NCI-H1048 (cell line): Measurements from ENCODE around the gene BACE2.
"Not testable (repeated sequence)": the region's sequence is repeated elsewhere in the genome, so short reads cannot be mapped to it uniquely, and the experiment has no call there.

ENCODE experiments used
- DNase-seq: peaks from one replicate; lab custom pipeline; 2025; lab: John Stamatoyannopoulos, UW

The BACE2 gene

DNA sequence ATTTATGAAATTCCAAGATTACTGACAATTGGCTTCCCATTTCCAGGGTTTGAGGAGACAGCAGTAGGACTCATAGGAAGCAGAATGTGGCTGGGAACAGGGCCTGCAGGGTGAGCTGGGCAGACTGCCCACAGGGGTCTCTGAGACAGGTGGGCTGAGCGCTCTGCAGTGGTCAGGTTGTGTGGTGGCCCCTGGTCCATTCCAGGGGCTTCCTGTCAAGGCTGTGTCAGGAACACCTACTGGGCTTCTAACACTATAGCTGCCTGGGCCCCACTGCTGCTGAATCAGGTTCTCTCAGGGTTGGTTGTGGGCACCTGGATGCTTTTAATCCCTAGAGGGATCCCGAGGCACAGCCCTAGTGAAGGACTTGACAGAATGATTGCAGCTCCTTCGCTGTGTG lies 72.1 kb downstream of the BACE2 start:
- no peak for DNase-seq

DNA sequence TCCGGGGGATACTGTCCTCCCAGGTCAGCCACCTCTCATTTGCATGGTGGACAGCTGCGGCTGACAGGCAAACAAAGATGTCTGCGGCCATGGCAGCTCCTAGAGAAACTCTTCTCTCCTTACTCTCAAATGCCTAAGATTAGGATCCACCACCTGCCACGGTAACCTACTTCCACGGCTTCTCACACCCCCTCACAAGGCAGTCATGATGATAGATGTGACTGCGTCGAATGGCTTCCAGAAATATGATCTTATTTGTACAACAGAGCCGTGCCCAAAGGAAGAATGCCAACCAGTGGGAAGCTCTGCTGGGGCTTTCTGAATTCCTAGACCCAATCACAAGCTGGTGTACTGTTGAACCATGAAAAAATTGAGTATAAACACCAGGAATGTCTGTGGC lies 73.4 kb downstream of the BACE2 start:
- DNase-seq: no peak

DNA sequence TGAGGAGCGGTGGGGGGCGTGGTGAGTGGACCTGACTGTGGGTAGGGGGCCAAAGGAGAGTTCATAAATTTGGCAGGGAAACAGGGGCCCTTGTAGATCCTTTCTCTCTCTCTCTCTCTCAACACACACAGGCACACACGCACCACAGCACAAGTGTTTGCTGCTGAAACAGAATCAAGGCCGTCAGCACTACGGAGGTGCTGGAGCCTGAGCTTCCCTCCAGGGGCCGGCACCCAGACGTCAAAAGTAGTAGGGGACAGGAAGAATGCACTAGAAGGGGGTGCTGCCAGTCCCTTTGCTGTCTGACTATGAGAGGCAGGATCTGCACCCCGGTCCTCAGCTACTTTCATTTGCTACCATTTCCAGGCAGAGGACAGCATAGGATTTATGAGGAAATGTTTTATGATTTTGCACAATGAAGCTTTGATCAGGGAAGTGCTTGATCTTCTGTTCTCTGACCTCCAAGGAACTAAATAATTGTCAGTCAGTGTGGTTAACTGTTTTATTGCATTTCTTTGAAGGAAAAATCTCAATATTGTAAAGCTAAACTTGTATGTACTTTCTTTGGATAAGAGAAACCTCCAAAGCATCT lies 74.4 kb downstream of the BACE2 start:
- no peak for DNase-seq

- DNase-seq: no peak
Observed at GRCh38 chr21:41243107-41243506, 75.1 kb downstream of the BACE2 start.

DNA sequence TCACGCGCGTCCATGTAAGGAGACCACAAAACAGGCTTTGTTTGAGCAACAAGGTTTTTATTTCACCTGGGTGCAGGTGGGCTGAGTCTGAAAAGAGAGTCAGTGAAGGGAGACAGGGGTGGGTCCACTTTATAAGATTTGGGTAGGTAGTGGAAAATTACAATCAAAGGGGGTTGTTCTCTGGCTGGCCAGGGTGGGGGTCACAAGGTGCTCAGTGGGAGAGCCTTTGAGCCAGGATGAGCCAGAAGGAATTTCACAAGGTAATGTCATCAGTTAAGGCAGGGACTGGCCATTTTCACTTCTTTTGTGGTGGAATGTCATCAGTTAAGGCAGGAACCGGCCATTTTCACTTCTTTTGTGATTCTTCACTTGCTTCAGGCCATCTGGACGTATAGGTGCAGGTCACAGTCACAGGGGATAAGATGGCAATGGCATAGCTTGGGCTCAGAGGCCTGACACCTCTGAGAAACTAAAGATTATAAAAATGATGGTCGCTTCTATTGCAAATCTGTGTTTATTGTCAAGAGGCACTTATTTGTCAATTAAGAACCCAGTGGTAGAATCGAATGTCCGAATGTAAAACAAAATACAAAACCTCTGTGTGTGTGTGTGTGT lies 76.4 kb downstream of the BACE2 start:
- DNase-seq: not testable (repeated sequence)

- DNase-seq: no peak
Observed at GRCh38 chr21:41245509-41246135, 77.7 kb downstream of the BACE2 start.

- no peak for DNase-seq
Observed at GRCh38 chr21:41246808-41247207, 78.8 kb downstream of the BACE2 start.

GRCh38 chr21:41247561-41248545 lies 79.9 kb downstream of the BACE2 start:
- DNase-seq: no peak

DNA sequence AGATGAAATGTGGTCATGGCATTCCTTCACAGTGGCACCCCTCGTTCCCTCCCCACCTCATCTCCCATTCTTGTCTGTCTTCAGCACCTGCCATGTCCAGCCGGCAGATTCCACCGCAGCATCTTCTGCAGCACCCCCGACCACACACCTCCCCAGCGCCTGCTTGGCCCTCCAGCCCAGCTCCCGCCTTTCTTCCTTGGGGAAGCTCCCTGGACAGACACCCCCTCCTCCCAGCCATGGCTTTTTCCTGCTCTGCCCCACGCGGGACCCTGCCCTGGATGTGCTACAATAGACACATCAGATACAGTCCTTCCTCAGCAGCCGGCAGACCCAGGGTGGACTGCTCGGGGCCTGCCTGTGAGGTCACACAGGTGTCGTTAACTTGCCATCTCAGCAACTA lies 81.5 kb downstream of the BACE2 start:
- no peak for DNase-seq

DNA sequence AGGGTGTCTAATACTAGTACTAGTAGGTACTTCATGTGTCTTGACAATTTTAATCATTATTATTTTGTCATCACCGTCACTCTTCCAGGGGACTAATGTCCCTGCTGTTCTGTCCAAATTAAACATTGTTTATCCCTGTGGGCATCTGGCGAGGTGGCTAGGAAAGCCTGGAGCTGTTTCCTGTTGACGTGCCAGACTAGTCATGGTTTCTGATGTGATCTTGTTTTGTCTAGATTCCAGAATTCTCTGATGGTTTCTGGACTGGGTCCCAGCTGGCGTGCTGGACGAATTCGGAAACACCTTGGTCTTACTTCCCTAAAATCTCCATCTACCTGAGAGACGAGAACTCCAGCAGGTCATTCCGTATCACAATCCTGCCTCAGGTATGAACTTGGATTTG lies 82.6 kb downstream of the BACE2 start:
- no peak for DNase-seq

- no peak for DNase-seq
Observed at GRCh38 chr21:41251961-41252642, 84.1 kb downstream of the BACE2 start.

GRCh38 chr21:41254090-41254700 lies 86.2 kb downstream of the BACE2 start:
- DNase-seq: no peak

GRCh38 chr21:41255190-41255589 lies 87.2 kb downstream of the BACE2 start:
- no peak for DNase-seq

- DNase-seq: not testable (repeated sequence)
Observed at GRCh38 chr21:41256231-41256630, 88.3 kb downstream of the BACE2 start.

DNA sequence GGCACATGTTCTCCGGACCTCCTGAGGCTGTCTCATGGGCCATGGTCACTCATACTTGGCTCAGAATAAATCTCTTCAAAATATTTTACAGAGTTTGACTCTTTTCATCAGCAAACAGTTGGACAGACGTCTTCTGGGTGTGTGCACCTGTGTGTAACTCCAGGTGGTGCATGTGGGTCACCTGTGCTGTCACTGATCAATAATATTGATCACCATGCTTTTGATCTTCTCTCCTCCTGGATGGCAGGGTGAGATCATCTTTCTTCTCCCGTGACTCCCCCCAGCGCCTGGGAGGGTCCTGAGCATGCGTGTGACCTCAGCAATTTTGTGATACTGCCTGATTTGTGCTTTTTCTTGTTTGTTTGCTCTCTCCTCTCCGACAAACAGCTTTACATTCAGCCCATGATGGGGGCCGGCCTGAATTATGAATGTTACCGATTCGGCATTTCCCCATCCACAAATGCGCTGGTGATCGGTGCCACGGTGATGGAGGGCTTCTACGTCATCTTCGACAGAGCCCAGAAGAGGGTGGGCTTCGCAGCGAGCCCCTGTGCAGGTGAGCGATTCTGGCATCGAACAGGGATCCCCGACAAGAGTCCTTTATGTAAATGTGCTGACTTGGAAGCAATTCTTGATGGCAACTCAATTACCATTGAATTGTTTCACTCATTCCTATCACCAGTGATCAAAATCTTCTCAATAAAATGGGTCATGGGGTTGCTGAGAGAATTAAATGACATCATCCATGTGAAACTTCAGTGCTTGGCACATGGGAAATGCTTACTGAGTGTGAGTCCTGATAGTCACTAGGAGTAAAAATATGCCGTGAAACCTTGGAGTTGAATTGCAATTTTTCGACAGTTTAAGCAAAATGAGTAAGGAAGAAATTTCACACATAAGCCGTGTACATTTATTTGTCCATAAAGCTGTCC lies 89.1 kb downstream of the BACE2 start:
- no peak for DNase-seq

- DNase-seq: no peak
Observed at GRCh38 chr21:41258617-41259016, 90.7 kb downstream of the BACE2 start.

GRCh38 chr21:41260428-41260827 lies 92.5 kb downstream of the BACE2 start:
- no peak for DNase-seq

- DNase-seq: no peak
Observed at GRCh38 chr21:41267346-41267745, 99.4 kb downstream of the BACE2 start.

- DNase-seq: no peak
Observed at GRCh38 chr21:41269535-41269934, 101.6 kb downstream of the BACE2 start.

DNA sequence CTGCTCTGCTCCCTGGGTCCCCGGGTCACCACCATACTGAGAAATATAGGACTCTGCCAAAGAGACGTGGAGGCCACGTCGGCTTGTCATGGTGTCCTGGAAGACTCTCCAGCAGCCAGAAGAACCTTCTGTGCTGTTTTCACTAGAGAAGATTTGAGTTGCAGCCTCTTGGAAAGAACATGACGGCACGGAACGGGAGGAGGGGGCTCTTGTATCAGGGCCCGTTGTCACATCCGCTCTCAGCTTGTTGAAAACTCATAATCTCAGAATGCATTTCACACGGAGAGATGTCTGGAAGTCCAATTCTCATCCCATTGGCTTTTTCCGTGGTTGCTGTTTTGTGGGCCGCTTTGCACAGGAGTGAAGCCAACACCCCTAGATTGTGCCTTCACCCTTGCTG lies 109.2 kb downstream of the BACE2 start:
- DNase-seq: no peak
